ENCODE measurements around the gene PRDX3. TPM values are rescaled to one million over a fixed set of nuclear protein-coding genes. Genes with fewer than 3 reads are reported as not detected.
A peak's percentile ranks its signal among the peaks of the same experiment; 100 is the strongest.
"Not testable (repeated sequence)": the region's sequence is repeated elsewhere in the genome, so short reads cannot be mapped to it uniquely, and the experiment has no call there.

The PRDX3 gene
- total and polyA plus RNA-seq, 2 experiments from 2014 or later = 116 to 413 TPM

DNA sequence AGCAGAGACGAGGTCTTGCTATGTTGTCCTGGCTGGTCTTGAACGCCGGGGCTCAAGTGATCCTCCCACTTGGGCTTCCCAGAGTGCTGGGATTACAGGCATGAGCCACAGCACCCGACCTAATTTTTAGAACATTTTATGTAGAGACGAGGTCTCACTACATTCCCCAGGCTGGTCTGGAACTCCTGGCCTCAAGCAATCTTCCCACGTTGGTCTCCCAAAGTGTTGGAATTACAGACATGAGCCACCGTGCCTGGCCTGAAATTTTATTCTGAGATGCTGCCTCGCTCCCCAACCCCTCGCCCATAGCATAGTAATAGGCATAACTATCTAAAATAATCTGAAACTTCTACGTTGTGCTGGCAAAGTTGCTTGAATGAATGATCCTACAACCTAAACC is 35.0 kb downstream of the PRDX3 start:
- no peak overlapping the region for H3K4me3 ChIP-seq
- H3K27ac ChIP-seq = no peak overlapping the region
- no peaks in the 10 kb centered on the region for H3K9me3 ChIP-seq (ENCODE audit: low read depth)
- H3K27me3 ChIP-seq = no peaks in the 10 kb centered on the region
- no peak for DNase-seq (ENCODE audit: low read depth in 1 of 2, low spot score in 1 of 2)
- TF ChIP-seq, protein P1, sequence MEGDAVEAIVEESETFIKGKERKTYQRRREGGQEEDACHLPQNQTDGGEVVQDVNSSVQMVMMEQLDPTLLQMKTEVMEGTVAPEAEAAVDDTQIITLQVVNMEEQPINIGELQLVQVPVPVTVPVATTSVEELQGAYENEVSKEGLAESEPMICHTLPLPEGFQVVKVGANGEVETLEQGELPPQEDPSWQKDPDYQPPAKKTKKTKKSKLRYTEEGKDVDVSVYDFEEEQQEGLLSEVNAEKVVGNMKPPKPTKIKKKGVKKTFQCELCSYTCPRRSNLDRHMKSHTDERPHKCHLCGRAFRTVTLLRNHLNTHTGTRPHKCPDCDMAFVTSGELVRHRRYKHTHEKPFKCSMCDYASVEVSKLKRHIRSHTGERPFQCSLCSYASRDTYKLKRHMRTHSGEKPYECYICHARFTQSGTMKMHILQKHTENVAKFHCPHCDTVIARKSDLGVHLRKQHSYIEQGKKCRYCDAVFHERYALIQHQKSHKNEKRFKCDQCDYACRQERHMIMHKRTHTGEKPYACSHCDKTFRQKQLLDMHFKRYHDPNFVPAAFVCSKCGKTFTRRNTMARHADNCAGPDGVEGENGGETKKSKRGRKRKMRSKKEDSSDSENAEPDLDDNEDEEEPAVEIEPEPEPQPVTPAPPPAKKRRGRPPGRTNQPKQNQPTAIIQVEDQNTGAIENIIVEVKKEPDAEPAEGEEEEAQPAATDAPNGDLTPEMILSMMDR (IDR thresholded peaks at IDR 0.05; ENCODE audit: low read depth, low read length) = no peak
- H3K36me3 ChIP-seq = peaks cover 11% of the 10 kb centered on the region
- H3K4me1 ChIP-seq (ENCODE audit: low read depth) = no peaks in the 10 kb centered on the region

DNA sequence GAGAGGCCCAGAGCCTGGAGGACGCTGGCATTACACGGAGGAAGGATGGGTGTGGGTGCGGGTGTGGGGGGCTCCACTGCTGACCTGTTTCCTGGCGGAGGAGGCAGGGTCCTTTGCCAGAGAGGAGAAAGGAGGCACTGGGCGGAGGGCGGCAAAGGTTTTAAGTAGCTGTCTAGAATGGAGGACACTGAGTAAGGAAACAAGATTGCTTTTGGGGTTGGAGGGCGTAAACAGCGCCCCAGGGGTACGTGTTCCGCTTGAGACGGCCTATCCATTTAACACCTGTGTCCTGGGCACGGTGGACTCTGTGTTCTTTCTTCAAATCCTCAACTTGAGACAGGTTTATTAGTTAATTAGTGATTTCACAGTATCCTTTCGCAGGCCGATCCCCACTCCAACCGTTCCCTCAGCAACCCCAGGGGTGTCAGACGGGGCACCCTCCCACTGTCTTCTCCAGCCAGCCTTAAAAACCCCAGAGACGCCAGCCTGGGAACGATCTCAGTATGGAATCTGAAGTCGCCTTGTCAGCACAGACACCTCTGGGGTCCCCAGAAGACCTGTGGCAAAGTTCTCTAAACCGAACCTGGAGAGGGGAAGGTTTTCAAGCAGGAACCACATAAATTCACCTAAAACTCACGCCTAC is 37.9 kb downstream of the PRDX3 start:
- no peak for DNase-seq (ENCODE audit: low read depth in 1 of 2, low spot score in 1 of 2)
- no peaks in the 10 kb centered on the region for H3K27me3 ChIP-seq
- H3K4me3 ChIP-seq = no peak overlapping the region
- H3K27ac ChIP-seq = no peak overlapping the region
- no peaks in the 10 kb centered on the region for H3K9me3 ChIP-seq (ENCODE audit: low read depth)
- peaks cover 3% of the 10 kb centered on the region for H3K36me3 ChIP-seq
- H3K4me1 ChIP-seq (ENCODE audit: low read depth) = no peaks in the 10 kb centered on the region
- TF ChIP-seq, protein P1 (IDR thresholded peaks at IDR 0.05; ENCODE audit: low read depth, low read length) = no peak

DNA sequence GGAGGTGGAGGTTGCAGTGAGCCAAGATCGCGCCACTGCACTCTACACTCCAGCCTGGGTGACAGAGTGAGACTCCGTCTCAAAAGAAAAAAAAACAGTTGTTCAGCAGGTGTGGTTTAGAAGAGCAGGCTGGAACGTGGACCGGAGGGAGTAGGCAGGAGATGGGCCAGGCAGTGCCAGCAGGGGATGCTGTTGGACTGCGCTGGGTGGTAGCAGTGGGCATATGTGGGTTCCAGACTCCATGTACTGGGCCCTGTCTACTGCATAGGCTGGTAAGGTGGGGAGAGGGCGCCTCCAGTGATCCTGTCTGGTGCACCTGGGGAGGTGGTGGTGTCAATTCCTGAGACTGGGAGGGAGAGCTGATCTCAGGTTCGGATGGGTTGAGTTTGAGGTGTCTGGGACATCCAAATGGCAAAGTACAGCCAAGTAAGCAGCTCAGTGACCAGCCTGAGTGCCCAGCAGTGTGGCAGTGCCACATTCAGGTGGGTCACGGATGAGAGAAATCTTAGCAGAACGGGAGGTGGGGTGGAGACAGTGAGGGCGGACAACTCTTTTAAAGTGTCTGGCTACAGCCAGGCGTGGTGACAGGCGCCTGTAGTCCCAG is 39.0 kb downstream of the PRDX3 start:
- TF ChIP-seq, protein P1 (IDR thresholded peaks at IDR 0.05; ENCODE audit: low read depth, low read length) = peak; percentile 63
- no peaks in the 10 kb centered on the region for H3K27me3 ChIP-seq
- peak in 1 of 2 donors; percentile 49 for DNase-seq (ENCODE audit: low read depth in 1 of 2, low spot score in 1 of 2)
- no peak overlapping the region for H3K4me3 ChIP-seq
- H3K9me3 ChIP-seq (ENCODE audit: low read depth) = no peaks in the 10 kb centered on the region
- peak overlapping the region; percentile 39 for H3K27ac ChIP-seq
- peaks cover 3% of the 10 kb centered on the region for H3K36me3 ChIP-seq
- no peaks in the 10 kb centered on the region for H3K4me1 ChIP-seq (ENCODE audit: low read depth)

DNA sequence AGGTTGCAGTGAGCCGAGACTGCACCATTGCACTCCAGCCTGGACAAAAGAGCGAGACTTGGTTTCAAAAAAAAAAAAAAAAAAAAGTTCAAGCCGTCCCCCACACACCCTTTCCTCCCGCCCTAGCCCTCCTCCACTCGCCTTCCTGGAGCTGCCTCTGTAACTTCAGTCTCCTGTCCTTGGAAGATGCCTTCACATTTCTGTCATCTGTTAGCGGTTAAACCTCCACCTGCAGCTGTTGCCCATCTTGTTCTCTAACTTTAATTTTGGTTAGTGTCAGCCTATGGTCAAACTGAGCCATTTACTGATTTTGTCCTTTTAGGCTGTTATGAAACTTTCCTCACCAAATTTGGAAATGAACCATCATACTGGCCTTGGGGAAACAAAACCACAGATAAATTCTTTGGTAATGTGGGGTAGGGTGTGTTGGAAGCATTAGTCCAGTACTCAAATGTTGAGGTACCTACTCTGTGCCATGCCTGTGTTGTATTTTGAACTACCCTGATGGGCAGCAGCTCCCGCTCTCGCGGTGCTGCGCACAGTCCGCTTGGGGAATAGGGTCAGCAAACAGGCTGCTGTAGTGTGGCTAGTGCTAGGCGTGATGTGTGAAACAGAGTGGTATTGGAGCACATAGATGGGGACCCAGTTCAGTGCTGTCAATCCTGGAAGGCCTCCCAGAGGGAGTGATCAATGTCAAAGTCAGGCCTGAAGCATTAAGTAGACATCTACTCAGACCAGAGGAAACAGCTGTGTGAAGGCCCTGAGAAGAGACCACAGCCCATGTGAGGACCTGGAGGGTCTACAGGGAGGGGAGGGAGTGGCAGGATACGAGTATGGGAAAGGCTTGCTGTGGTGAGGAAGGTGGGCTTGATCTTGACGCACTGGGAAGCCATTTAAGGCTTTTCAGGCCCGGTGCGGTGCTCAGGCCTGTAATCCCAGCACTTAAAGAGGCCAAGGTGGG is 40.0 kb downstream of the PRDX3 start:
- H3K9me3 ChIP-seq (ENCODE audit: low read depth) = no peaks in the 10 kb centered on the region
- H3K4me1 ChIP-seq (ENCODE audit: low read depth) = no peaks in the 10 kb centered on the region
- H3K27ac ChIP-seq = peak overlapping the region; percentile 39
- DNase-seq (ENCODE audit: low read depth in 1 of 2, low spot score in 1 of 2) = peak in 1 of 2 donors; percentile 51
- TF ChIP-seq, protein P1 (IDR thresholded peaks at IDR 0.05; ENCODE audit: low read depth, low read length) = no peak
- no peaks in the 10 kb centered on the region for H3K27me3 ChIP-seq
- H3K4me3 ChIP-seq = no peak overlapping the region
- peaks cover 3% of the 10 kb centered on the region for H3K36me3 ChIP-seq

DNA sequence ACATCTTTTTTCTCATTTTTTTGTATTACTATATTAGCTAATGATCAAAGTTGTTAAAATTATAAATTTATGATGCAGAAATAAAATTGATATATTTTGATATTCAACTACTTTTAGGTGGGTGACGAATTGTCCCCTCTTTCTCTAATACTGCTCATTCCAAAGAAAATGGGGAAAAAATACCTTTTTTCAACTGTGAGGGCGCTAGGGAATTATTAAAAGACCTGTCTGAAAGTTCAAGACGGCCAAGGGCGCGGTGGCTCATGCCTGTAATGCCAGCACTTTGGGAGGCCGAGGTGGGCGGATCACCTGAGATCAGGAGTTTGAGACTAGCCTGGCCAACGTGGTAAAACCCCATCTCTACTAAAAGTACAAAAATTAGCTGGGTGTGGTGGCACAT is 40.7 kb downstream of the PRDX3 start:
- not testable (repeated sequence) for H3K27me3 ChIP-seq; H3K27ac ChIP-seq; H3K9me3 ChIP-seq (ENCODE audit: low read depth); DNase-seq (ENCODE audit: low read depth in 1 of 2, low spot score in 1 of 2); H3K4me3 ChIP-seq; H3K4me1 ChIP-seq (ENCODE audit: low read depth)
- peaks cover 10% of the 10 kb centered on the region for H3K36me3 ChIP-seq
